NB4 (cell line): Measurements from ENCODE around the gene MTHFR.

Experiments
- CTCF ChIP-seq: IDR thresholded peaks from one replicate; pipeline ENCODE4 v1.5.1; 2012; ENCODE audit warnings: low read depth, low read length
- MYC ChIP-seq: IDR thresholded peaks from 2 replicates; pipeline ENCODE4 v1.6.1; 2011; ENCODE audit warnings: low read depth, low read length
- POLR2A ChIP-seq: IDR thresholded peaks from 2 replicates; pipeline ENCODE4 v1.6.1; 2011; ENCODE audit warnings: mild to moderate bottlenecking; ENCODE audit not compliant: insufficient read length; ENCODE audit errors: extremely low read depth

GRCh38 chr1:11748294-11749202, 57.2 kb downstream of the MTHFR start:
- no peak for TF ChIP-seq CTCF
- TF ChIP-seq POLR2A, result no peak
- no peak for TF ChIP-seq MYC
